Testis (tissue), 3 donors: ENCODE data around the gene UPB1. TPM values are rescaled to one million over a fixed set of nuclear protein-coding genes. Genes with fewer than 3 reads are reported as not detected.

Experiments used
- DNase-seq: peaks from one replicate; pipeline ENCODE4 v3.0.0-alpha.2; 2019
- H3K27ac ChIP-seq, 2 donors: fragments of 200-600 bp; sonication (generic); one replicate each; pipeline ENCODE4 v1.5.1; 2019
- H3K27me3 ChIP-seq: fragments of 200-600 bp; sonication (generic); one replicate; pipeline ENCODE4 v1.5.1; 2019
- H3K36me3 ChIP-seq: fragments of 200-600 bp; sonication (generic); one replicate; pipeline ENCODE4 v1.5.1; 2017; ENCODE audit warnings: low read depth; ENCODE audit errors: missing control alignments
- H3K4me1 ChIP-seq: fragments of 200-600 bp; sonication (generic); one replicate; pipeline ENCODE4 v1.5.1; 2019
- H3K4me3 ChIP-seq, 2 donors: fragments of 200-600 bp; sonication (generic); one replicate each; pipeline ENCODE4 v1.5.1; 2017 to 2019
- H3K9me3 ChIP-seq: fragments of 200-600 bp; sonication (generic); one replicate; pipeline ENCODE4 v1.5.1; 2017
- POLR2A ChIP-seq: fragments of 450-650 bp; IDR thresholded peaks from one replicate; pipeline ENCODE4 v1.6.1; 2017; ENCODE audit warnings: antibody characterized with exemption, mild to moderate bottlenecking, moderate library complexity
- WGBS, 2 donors: methylation state at CpG; one replicate each; pipeline ENCODE4 v1.1.5; 2018; 5-methylcytosine and 5-hydroxymethylcytosine counted together
- intact Hi-C: fragments of 100-400 bp; cut with DNase I; formaldehyde crosslinking; loops from one replicate; pipeline ENCODE4 v1.15.1; 2023; ENCODE audit warnings: low total_unique reads
- polyA plus RNA-seq: library from polyadenylated mRNA; stranded (reverse); fragments of 350-450 nt; fragmentation: Illumina TruSeq; extraction: RNeasy Lipid Tissue Mini Kit (QIAGEN cat#74804); gene quantifications from one replicate; pipeline ENCODE4 v1.2.3, GENCODE V29; 2014; ENCODE audit warnings: low read depth, low replicate concordance; ENCODE audit not compliant: insufficient read depth
- total RNA-seq, 2 donors: library from RNA; depleted of rRNA; stranded (reverse); fragments of >200 nt; gene quantifications; one replicate each; pipeline ENCODE4 v1.2.3, GENCODE V29; 2016
- TF ChIP-seq, protein P1 (sequence below), 3 experiments: fragments of 450-650 bp in 2 of 3; fragments of 200-600 bp in 1 of 3; sonication (generic) in 1 of 3; IDR thresholded peaks; one replicate each; pipeline ENCODE4 v1.5.1; 2016 to 2019; ENCODE audit warnings: antibody characterized with exemption in 3 of 3, mild to moderate bottlenecking in 2 of 3, moderate library complexity in 1 of 3

The UPB1 gene
- total and polyA plus RNA-seq, 3 donors from 2014 or later: 6.7 to 12.1 (median 11.5) TPM

DNA sequence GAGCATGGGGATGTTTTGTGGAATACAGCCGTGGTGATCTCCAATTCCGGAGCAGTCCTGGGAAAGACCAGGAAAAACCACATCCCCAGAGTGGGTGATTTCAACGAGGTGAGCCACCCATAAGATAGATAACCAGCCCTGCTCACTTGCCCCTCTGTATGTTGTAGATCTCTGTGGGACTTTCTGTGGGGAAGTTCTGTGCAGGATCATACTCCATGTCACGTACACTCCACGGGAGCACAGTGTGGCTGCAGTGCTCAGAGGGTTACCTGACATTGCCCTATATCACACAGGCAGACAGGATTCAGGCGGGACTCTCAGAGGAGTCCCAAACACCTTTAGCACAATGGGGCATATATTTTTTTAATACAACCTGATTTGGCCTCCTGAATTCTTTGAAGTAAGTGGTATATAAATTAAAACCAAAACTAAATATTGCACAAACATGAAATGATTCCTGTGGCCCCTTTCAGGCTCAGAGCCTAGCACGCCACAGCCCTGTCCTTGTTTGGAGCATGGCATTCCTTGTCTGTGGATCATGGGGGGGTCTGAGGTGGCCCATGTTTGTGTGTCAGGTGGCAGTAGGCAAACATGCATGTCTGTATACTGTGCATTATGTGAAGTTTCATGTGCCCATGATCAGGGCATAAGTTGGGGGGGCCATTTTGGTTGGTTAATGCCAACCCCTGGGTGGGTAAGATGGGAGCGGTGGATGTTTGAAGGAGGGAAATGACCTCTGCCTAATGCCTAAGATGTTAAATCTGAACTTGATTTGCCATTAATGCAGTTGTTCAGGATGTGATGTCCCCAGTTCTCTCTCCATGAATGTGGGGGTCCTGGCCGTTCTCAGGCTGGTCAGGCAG lies 18.5 kb downstream of the UPB1 start:
- no peaks in the 10 kb centered on the region for H3K9me3 ChIP-seq
- H3K4me1 ChIP-seq: peaks cover 14% of the 10 kb centered on the region
- 92 to 93% methylated on average over 9 of the region's 9 CpGs for WGBS, 2 donors
- no peak for TF ChIP-seq POLR2A
- TF ChIP-seq, protein P1, sequence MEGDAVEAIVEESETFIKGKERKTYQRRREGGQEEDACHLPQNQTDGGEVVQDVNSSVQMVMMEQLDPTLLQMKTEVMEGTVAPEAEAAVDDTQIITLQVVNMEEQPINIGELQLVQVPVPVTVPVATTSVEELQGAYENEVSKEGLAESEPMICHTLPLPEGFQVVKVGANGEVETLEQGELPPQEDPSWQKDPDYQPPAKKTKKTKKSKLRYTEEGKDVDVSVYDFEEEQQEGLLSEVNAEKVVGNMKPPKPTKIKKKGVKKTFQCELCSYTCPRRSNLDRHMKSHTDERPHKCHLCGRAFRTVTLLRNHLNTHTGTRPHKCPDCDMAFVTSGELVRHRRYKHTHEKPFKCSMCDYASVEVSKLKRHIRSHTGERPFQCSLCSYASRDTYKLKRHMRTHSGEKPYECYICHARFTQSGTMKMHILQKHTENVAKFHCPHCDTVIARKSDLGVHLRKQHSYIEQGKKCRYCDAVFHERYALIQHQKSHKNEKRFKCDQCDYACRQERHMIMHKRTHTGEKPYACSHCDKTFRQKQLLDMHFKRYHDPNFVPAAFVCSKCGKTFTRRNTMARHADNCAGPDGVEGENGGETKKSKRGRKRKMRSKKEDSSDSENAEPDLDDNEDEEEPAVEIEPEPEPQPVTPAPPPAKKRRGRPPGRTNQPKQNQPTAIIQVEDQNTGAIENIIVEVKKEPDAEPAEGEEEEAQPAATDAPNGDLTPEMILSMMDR (IDR thresholded peaks at IDR 0.05): no peak
- H3K27me3 ChIP-seq: no peaks in the 10 kb centered on the region
- H3K27ac ChIP-seq: no peak overlapping the region
- no peak overlapping the region for H3K4me3 ChIP-seq
- H3K36me3 ChIP-seq: no peaks in the 10 kb centered on the region
- intact Hi-C loops: no loop called here
- no peak for DNase-seq

DNA sequence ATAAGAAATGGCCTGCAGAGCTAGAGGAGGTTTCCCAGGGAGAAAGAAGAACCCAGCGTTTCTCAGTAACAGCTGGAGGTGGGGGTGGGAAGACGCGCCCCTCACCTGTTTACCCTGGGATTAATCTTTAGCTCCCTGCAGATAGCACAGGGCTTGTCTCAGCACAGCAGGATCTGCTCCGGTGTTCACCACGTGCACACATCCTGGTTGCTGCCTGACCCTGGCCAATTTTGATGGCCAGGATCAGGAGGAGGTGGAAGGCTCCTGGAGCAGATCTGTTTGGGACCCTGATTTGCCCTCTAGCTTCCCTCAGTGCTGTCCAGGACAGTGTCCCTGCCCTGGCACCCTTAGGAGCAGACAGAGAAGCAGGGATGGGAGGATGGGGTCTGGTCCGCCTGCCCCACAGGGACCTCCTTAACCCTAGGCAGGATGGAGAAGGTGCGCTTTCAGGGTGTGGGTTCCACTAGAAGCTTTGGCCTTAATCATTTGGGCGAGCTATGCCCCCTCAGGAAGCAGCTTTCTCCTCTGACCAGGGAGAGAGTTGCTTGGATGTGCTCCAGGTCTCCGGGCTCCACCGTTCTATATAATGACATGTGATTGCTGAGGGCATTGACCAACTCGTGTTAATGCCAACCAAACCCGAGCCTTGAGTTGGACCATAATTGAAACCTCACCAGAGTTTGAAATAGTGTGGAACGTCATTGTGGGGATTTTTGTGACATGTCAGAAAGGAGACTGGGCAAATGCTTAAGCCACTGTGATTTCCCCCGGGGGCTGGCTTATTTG lies 19.3 kb downstream of the UPB1 start:
- whole genome bisulfite sequencing, 2 donors: 87 to 89% methylated on average over 13 to 14 of the region's 14 CpGs
- Histone ChIP-seq H3K27ac (no peak overlapping the region), H3K27me3 (no peaks in the 10 kb centered on the region), H3K36me3 (no peaks in the 10 kb centered on the region), H3K9me3 (no peaks in the 10 kb centered on the region), H3K4me3 (no peak overlapping the region), H3K4me1 (peaks cover 14% of the 10 kb centered on the region)
- intact Hi-C loops: no loop called here
- no peak for TF ChIP-seq POLR2A
- TF ChIP-seq, protein P1 (IDR thresholded peaks at IDR 0.05): no peak
- DNase-seq: no peak

- Histone ChIP-seq H3K27me3 (no peaks in the 10 kb centered on the region), H3K27ac (no peak overlapping the region), H3K9me3 (no peaks in the 10 kb centered on the region), H3K4me1 (peaks cover 14% of the 10 kb centered on the region), H3K4me3 (no peak overlapping the region), H3K36me3 (no peaks in the 10 kb centered on the region)
- WGBS, 2 donors: 95% methylated on average over 8 of the region's 8 CpGs
- intact Hi-C loops: no loop called here
- TF ChIP-seq POLR2A: no peak
- TF ChIP-seq, protein P1 (IDR thresholded peaks at IDR 0.05): no peak
- no peak for DNase-seq
Observed at GRCh38 chr22:24515027-24515338, 19.9 kb downstream of the UPB1 start.

DNA sequence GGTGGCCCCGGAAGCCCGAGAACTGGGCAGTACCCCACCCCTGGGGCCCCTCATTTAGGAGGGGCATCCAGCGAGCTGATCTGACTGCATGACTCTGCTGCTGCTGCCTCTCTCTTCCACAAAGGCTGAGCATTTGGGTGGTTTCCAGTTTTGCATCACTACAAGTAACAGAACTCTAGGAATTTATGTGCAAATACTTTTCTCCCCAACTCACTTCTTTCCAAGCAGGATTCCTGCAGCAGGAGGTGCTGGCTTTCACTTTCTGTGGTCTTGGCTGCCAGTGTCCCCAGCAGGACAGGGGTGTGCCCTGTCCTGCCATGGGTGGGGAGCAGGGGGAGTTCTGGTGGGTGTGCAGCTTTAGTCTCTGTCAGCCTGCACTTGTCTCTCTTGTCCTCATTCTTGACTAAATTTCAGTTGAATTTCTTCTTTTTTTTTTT lies 21.2 kb downstream of the UPB1 start:
- peak; percentile 43 for DNase-seq
- 36 to 42% methylated on average over 3 of the region's 3 CpGs for WGBS, 2 donors
- intact Hi-C loops: no loop called here
- TF ChIP-seq, protein P1 (IDR thresholded peaks at IDR 0.05): no peak
- no peak for TF ChIP-seq POLR2A
- Histone ChIP-seq H3K27me3 (no peaks in the 10 kb centered on the region), H3K27ac (no peak overlapping the region), H3K36me3 (no peaks in the 10 kb centered on the region), H3K4me1 (peaks cover 4% of the 10 kb centered on the region), H3K4me3 (no peak overlapping the region), H3K9me3 (no peaks in the 10 kb centered on the region)
